SJSA1 (cell line): Measurements from ENCODE around the gene KRT27. TPM values are rescaled to one million over a fixed set of nuclear protein-coding genes. Genes with fewer than 3 reads are reported as not detected.

Experiments used
- total RNA-seq: library from RNA; depleted of rRNA; stranded (reverse); fragments of >200 nt; shearing (Covaris generic); gene quantifications from 2 replicates; pipeline ENCODE4 v1.2.3, GENCODE V29; 2014; rRNA removed

Gene KRT27
- total RNA-seq, 1 experiment from 2014 or later, result not detected

Other genes with a start within 250 kb of the KRT27 start
- gene CCR7, start 217.1 kb downstream of the KRT27 start, total RNA-seq, result not detected in 2 replicates
- gene SMARCE1, start 134.7 kb downstream of the KRT27 start, total RNA-seq, result 97.8 and 137 TPM in 2 replicates
- gene KRT222, start 117.4 kb downstream of the KRT27 start, total RNA-seq, result not detected in 2 replicates
- not detected in 2 replicates for gene KRT24, start 78.8 kb downstream of the KRT27 start, total RNA-seq
- gene KRT25, start 27.2 kb downstream of the KRT27 start, total RNA-seq, result not detected in 2 replicates
- not detected in 2 replicates for gene KRT26, start 10.3 kb downstream of the KRT27 start, total RNA-seq
- not detected in 2 replicates for gene KRT28, start 17.4 kb upstream of the KRT27 start, total RNA-seq
- gene KRT10, start 40.1 kb upstream of the KRT27 start, total RNA-seq, result 29.7 and 73.0 TPM in 2 replicates
- gene KRT12, start 84.7 kb upstream of the KRT27 start, total RNA-seq, result not detected in 2 replicates
- gene KRT20, start 102.7 kb upstream of the KRT27 start, total RNA-seq, result not detected in 2 replicates
- not detected in 2 replicates for gene KRT23, start 155.1 kb upstream of the KRT27 start, total RNA-seq
- not detected in 2 replicates for gene KRT39, start 184.4 kb upstream of the KRT27 start, total RNA-seq
- gene KRT40, start 201.8 kb upstream of the KRT27 start, total RNA-seq, result not detected in 2 replicates
- gene KRTAP3-3, start 211.6 kb upstream of the KRT27 start, total RNA-seq, result not detected in 2 replicates
- not detected in 2 replicates for gene KRTAP3-2, start 217.4 kb upstream of the KRT27 start, total RNA-seq
- gene KRTAP3-1, start 226.6 kb upstream of the KRT27 start, total RNA-seq, result not detected in 2 replicates
- gene KRTAP1-5, start 244.7 kb upstream of the KRT27 start, total RNA-seq, result 0.45 and 2.5 TPM in 2 replicates
- gene KRTAP1-4, start 247.6 kb upstream of the KRT27 start, total RNA-seq, result not detected in 2 replicates